ENCODE measurements around the gene CBX6.
"Not testable (repeated sequence)": the region's sequence is repeated elsewhere in the genome, so short reads cannot be mapped to it uniquely, and the experiment has no call there.

CBX6 gene

GRCh38 chr22:38861170-38861876, 10.7 kb downstream of the CBX6 start:
- no peak for DNase-seq (ENCODE audit: low read depth)

GRCh38 chr22:38860283-38861169, 11.5 kb downstream of the CBX6 start:
- no peak for DNase-seq (ENCODE audit: low read depth)

GRCh38 chr22:38859581-38860282, 12.3 kb downstream of the CBX6 start:
- DNase-seq (ENCODE audit: low read depth), result no peak

- DNase-seq (ENCODE audit: low read depth), result no peak
Measured at GRCh38 chr22:38858492-38858891, 13.5 kb downstream of the CBX6 start.

- not testable (repeated sequence) for DNase-seq (ENCODE audit: low read depth)
Measured at GRCh38 chr22:38854476-38854875, 17.5 kb downstream of the CBX6 start.

GRCh38 chr22:38853883-38854282, 18.1 kb downstream of the CBX6 start:
- DNase-seq (ENCODE audit: low read depth), result not testable (repeated sequence)

- no peak for DNase-seq (ENCODE audit: low read depth)
Measured at GRCh38 chr22:38853196-38853651, 18.8 kb downstream of the CBX6 start.

GRCh38 chr22:38852522-38852921, 19.5 kb downstream of the CBX6 start:
- DNase-seq (ENCODE audit: low read depth), result no peak

DNA sequence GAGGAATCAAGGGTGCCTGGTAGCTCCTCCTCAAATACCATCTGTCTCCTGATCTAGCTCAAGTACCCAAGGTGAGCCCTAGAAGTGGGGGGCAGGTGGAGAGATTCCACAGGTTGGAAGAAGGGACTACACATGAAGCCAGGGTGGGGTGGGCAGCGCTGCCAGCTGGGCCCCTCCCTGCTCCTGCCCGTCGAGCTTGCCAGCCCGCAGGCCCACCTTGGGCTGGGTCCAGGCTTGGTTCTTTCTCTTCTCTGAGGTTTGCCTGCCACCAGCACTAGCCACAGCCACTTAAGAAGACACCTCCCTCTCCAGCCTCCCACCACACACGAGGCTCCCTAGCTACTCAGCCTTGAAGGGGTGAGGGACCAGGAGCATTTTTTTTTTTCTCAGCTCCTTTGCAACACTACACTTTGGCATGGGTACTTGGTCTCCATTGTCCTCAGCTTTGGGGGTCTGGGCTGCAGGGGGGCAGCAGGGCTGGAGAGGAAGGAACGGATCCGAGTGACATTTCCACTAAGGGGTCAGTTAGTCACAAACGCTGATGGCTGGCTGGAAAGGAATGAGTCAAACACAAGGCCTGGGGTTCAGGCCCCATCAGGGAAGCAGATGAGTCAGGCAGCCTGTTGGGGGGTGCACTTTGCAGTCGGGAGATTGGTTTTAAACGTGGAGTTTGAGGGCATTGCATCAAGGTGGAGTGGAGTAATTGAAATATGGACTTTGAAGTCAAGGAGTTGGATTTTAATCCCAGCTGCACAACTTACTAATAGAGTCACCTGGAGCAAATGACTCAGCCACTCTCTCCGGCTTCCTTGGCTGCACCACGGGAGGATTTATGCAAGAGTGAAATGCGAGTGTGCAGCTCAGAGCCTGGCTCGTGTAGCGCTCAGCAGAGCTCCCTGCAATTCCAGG, 20.8 kb downstream of the CBX6 start:
- peak; percentile 65 for DNase-seq (ENCODE audit: low read depth)

- no peak for DNase-seq (ENCODE audit: low read depth)
Measured at GRCh38 chr22:38850399-38850798, 21.6 kb downstream of the CBX6 start.

- no peak for DNase-seq (ENCODE audit: low read depth)
Measured at GRCh38 chr22:38849811-38850210, 22.2 kb downstream of the CBX6 start.

- DNase-seq (ENCODE audit: low read depth), result no peak
Measured at GRCh38 chr22:38846412-38846811, 25.6 kb downstream of the CBX6 start.

- peak; percentile 64 for DNase-seq (ENCODE audit: low read depth)
Measured at GRCh38 chr22:38845004-38845740, 26.8 kb downstream of the CBX6 start.

- DNase-seq (ENCODE audit: low read depth), result no peak
Measured at GRCh38 chr22:38844315-38845003, 27.6 kb downstream of the CBX6 start.

DNA sequence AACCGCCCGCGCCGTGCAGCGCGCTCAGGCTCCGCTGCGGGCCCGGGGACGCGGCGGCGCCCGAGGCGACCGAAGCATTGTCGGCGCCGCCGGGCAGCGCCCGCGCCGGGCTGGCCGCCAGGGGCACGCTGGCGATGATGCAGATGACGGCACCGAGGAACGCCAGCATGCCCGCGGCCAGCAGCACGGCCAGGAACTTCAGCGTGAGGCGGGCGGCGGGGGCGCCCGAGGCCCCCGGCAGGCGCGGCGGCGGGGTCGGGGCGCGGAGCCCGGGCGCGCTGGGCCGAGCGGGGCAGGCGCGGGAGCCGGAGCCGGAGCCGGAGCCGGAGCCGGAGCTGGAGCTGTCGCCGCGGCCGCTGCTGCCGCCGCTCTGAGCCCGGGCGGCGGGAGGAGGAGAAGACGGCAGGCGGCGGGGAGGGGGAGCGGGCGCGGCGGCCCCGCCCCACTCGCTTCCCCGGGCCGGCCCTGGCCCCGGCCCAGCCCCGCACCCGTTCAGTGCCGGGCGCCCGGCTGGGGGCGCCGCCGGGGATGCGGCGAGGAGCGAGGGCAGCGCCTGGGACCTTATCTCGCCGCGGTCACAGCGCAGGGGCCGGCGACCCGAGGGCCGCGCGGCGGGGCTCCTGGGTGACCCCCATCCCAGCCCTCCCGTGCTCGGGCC, 28.2 kb downstream of the CBX6 start, which contains the start of gene NPTXR:
Gene NPTXR, minus strand, starts transcription at position 372 of the 658 bp plus-strand sequence.
- peak; percentile 56 for DNase-seq (ENCODE audit: low read depth)

DNA sequence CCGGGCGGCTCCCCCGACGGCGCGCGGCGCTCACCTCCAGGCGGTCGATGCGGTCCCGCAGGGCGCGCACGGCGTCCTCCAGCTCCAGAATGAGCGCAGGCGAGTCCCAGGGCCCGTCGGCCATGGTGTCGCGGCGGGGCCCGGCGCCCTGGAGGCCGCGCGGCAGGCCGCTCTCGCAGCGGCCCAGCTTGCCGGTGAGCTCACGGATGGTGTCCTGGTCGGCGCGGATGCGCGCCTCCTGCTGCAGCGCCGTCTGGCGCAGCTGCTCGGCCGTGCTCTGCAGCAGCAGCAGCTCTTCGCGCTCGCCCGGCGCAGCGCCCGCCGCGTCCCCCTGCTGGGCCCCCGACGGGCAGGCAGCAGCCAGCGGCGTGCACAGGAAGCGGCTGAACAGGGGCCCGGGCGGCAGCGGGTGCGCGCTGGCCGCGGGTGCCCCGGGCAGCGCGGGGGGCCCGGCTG, 28.8 kb downstream of the CBX6 start:
- DNase-seq (ENCODE audit: low read depth), result peak; percentile 75

DNA sequence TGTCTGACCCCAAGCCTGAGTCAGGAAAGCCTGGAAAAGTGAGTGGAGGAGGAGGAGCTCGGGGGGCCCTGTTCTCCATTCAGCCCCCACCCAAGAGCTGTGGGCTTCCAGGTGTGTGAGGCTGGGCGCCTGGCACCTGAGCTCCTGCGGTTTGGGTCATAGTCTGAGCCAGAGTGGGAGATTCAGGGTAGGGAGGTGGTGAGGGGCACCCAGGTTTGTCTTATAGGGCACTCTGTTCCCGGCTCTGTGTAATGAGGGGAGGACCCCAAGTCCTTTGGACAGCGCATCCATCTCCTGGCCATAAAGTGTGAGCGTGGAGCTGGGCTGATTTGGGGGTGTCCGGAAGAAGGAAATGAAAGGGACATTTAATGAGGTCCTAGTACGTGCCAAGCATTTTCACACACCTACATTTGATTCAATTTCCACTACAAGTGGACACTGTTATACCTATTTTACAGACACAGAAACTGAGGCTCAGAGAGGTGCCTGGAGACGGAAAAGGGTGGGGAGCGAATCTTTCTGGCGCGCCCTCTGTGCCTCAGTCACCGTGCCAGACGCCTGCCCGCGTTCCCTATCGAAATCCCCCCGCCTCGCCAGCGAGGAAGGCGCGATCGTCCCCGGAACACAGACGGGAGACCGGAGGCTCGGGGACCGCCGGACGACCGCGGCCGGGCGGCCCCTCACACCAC, 29.4 kb downstream of the CBX6 start:
- no peak for DNase-seq (ENCODE audit: low read depth)

DNA sequence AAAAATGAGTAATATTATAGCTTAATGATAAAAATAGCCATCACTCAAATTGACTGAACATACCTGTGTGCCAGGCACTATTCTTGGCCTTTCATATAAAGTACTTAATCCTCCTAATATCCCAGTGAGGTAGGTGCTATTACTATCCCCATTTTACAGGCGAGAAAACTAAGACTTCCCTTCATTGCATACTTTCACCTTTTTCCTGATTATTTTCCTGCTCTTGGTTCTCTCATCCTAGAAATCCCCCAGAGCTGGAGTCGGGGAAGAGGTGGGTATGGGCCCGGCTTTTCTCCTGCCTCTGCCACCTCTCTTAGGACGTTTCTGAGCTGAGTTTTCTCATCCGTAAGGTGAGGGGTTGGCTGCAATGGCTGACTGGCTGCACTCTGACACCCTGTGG, 30.4 kb downstream of the CBX6 start:
- DNase-seq (ENCODE audit: low read depth), result no peak

DNA sequence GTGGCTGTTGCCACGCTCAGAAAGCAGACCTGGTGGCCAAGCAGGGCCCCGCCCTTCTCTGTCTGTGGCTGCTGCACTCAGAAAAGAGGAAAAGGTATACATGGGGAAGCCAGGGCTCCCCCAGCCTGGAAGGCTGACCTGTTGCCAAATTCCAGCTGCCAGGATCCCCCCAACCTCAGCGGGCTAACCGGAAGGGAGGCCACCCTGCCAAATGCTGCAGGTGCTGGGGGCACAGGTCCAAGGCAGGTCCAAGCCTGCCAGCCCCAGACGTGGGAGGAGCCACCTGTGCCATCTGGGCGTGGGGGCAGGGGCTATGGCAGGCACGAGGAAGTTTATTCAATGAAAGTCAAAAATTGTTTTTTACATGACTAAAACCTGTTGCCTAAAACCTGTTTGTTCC, 30.8 kb downstream of the CBX6 start:
- no peak for DNase-seq (ENCODE audit: low read depth)

All from EH (cell line).